Cardiac fibroblast (primary cell): Measurements from ENCODE around the gene CFTR.
A peak's percentile ranks its signal among the peaks of the same experiment; 100 is the strongest.

Experiments used
- DNase-seq, 2 donors: peaks; one replicate each; pipeline versions ENCODE4 v3.0.0 to v3.0.0-alpha.2; 2010; ENCODE audit warnings: low read depth in 2 of 2
- H3K4me3 ChIP-seq, 2 donors: replicated peaks in 1 of 2; 1 replicate in 1 of 2; 2 replicates in 1 of 2; pipeline ENCODE4 v1.5.1; 2011; ENCODE audit warnings: low read depth in 2 of 2, low read length in 2 of 2, mild to moderate bottlenecking in 2 of 2, moderate library complexity in 1 of 2
- CTCF ChIP-seq: IDR thresholded peaks from one replicate; pipeline ENCODE4 v1.5.1; 2011; ENCODE audit warnings: low read depth, mild to moderate bottlenecking, low read length, inconsistent platforms

The CFTR gene

GRCh38 chr7:117630907-117631564 is 151.2 kb downstream of the CFTR start:
- H3K4me3 ChIP-seq = no peak overlapping the region
- DNase-seq = no peak
- no peak for TF ChIP-seq CTCF

GRCh38 chr7:117631652-117632051 is 151.8 kb downstream of the CFTR start:
- DNase-seq = no peak
- H3K4me3 ChIP-seq = no peak overlapping the region
- TF ChIP-seq CTCF = no peak

GRCh38 chr7:117637937-117638336 is 158.1 kb downstream of the CFTR start:
- TF ChIP-seq CTCF = no peak
- H3K4me3 ChIP-seq = no peak overlapping the region
- DNase-seq = no peak

GRCh38 chr7:117639966-117640365 is 160.1 kb downstream of the CFTR start:
- TF ChIP-seq CTCF = no peak
- H3K4me3 ChIP-seq = no peak overlapping the region
- DNase-seq = no peak

- no peak for TF ChIP-seq CTCF
- H3K4me3 ChIP-seq = no peak overlapping the region
- no peak for DNase-seq
Observed at GRCh38 chr7:117640465-117640864, 160.6 kb downstream of the CFTR start.

- H3K4me3 ChIP-seq = no peak overlapping the region
- DNase-seq = peak; percentile 48 to 59
- TF ChIP-seq CTCF = no peak
Observed at GRCh38 chr7:117645481-117646165, 165.8 kb downstream of the CFTR start.
